K562 (cell line): ENCODE results near the gene GNAI2. TPM values are rescaled to one million over a fixed set of nuclear protein-coding genes. Genes with fewer than 3 reads are reported as not detected.

Experiments used
- BCLAF1 ChIP-seq, 2 experiments: fragments of 450-650 bp in 1 of 2; IDR thresholded peaks; 2 replicates each; pipeline ENCODE4 v1.6.1; 2011 to 2017; ENCODE audit warnings: low read depth in 2 of 2, antibody characterized with exemption in 1 of 2, borderline replicate concordance in 1 of 2, low read length in 1 of 2, mild to moderate bottlenecking in 1 of 2, mixed read lengths in 1 of 2; ENCODE audit not compliant: control insufficient read depth in 1 of 2
- CREB3L1 ChIP-seq: fragments of 450-650 bp; IDR thresholded peaks from 2 replicates; pipeline ENCODE4 v1.6.1; 2014; ENCODE audit warnings: low read depth, mild to moderate bottlenecking, moderate library complexity, borderline replicate concordance
- E2F5 ChIP-seq: sonication (generic); formaldehyde crosslinking; IDR thresholded peaks from 2 replicates; pipeline ENCODE4 v1.8.0; 2022; ENCODE audit warnings: mild to moderate bottlenecking, missing genetic modification reagents
- MAX ChIP-seq: sonication (generic); formaldehyde crosslinking; IDR thresholded peaks from 2 replicates; pipeline ENCODE4 v1.9.0; 2022; ENCODE audit warnings: mild to moderate bottlenecking, missing genetic modification reagents
- MTA1 ChIP-seq: fragments of 450-650 bp; IDR thresholded peaks from 2 replicates; pipeline ENCODE4 v1.6.1; 2017; ENCODE audit warnings: borderline replicate concordance
- NR2C1 ChIP-seq, 2 experiments: fragments of 450-650 bp; IDR thresholded peaks; 2 replicates each; pipeline ENCODE4 v1.6.1; 2017; ENCODE audit warnings: mild to moderate bottlenecking in 2 of 2, antibody characterized with exemption in 1 of 2, inconsistent platforms in 1 of 2, missing compliant biosample characterization in 1 of 2, missing genetic modification characterization in 1 of 2
- PHF8 ChIP-seq: fragments of 200-600 bp; sonication (generic); IDR thresholded peaks from 2 replicates; pipeline ENCODE4 v1.6.1; 2012; ENCODE audit warnings: mixed run types, mild to moderate bottlenecking, inconsistent platforms, low read length, moderate library complexity, borderline replicate concordance
- RBM39 ChIP-seq: fragments of 200-400 bp; formaldehyde crosslinking; optimal IDR thresholded peaks from 2 replicates; pipeline ENCODE3; 2018; ENCODE audit warnings: low read depth, low read length
- TBL1XR1 ChIP-seq, 2 experiments: IDR thresholded peaks; 2 replicates each; pipeline ENCODE4 v1.6.1; 2012; ENCODE audit warnings: improper control_type of control experiment in 2 of 2, low read length in 2 of 2, mild to moderate bottlenecking in 1 of 2
- TCF15 ChIP-seq: fragments of 250-450 bp; sonication (Bioruptor Pico); IDR thresholded peaks from 2 replicates; pipeline ENCODE4 v1.8.0; 2022; ENCODE audit warnings: moderate library complexity, mild to moderate bottlenecking, inconsistent platforms
- ZNF280A ChIP-seq: fragments of 450-650 bp; IDR thresholded peaks from 2 replicates; pipeline ENCODE4 v1.6.1; 2018; ENCODE audit warnings: mild to moderate bottlenecking, low read depth; ENCODE audit not compliant: partially characterized antibody
- ZNF695 ChIP-seq: fragments of 450-650 bp; formaldehyde crosslinking; IDR thresholded peaks from 2 replicates; pipeline ENCODE4 v1.4.0; 2020; ENCODE audit warnings: mild to moderate bottlenecking, moderate library complexity
- polyA plus RNA-seq, 8 experiments: library from polyadenylated mRNA; depleted of rRNA in 4 of 8; stranded (reverse) in 5 of 8; unstranded in 3 of 8; fragments of >200 nt; fragmentation: Nextera tagmentation in 2 of 8; fragmentation: Illumina TruSeq in 1 of 8; extraction: Ambion mirVana in 2 of 8; extraction: Trizol in 1 of 8; gene quantifications; 2 replicates each; pipeline versions ENCODE4 v1.2.1 to v1.2.3, GENCODE V29; 2011 to 2014; ENCODE audit warnings: inconsistent platforms in 1 of 8, missing spikeins in 1 of 8
- total RNA-seq, 7 experiments: library from RNA; depleted of rRNA in 6 of 7; stranded (reverse); fragments of >200 nt in 6 of 7; fragmentation: Illumina TruSeq in 2 of 7; extraction: Trizol in 2 of 7; gene quantifications; 2 replicates each; pipeline versions ENCODE4 v1.2.1 to v1.2.3, GENCODE V29; 2011 to 2021; ENCODE audit warnings: low replicate concordance in 1 of 7
- TF ChIP-seq, protein P1 (sequence below), 2 experiments: fragments of 150-350 bp in 1 of 2; IDR thresholded peaks; 2 replicates each; pipeline ENCODE4 v1.6.1; 2012 to 2016; ENCODE audit warnings: low read depth in 2 of 2, low read length in 2 of 2, mild to moderate bottlenecking in 1 of 2, moderate library complexity in 1 of 2

Gene GNAI2
- total and polyA plus RNA-seq, 9 of the 15 experiments (the other 6 are each of a cell fraction or from before 2014, with no cell fraction given), result 1.1 to 72.2 (median 42.7) TPM

GRCh38 chr3:50298836-50299637 is 63.0 kb downstream of the GNAI2 start, which contains the start of the genes HYAL3 and NAA80 (continued):
- peak; percentile 74 for TF ChIP-seq MAX (CRISPR knock-in tag)
- TF ChIP-seq TBL1XR1 (IDR thresholded peaks at IDR 0.05; ENCODE audit: low read length in 2 of 2), result no peak
- no peak for TF ChIP-seq ZNF695 (CRISPR knock-in tag)
- TF ChIP-seq E2F5 (CRISPR knock-in tag), result no peak
- TF ChIP-seq BCLAF1 (IDR thresholded peaks at IDR 0.05; ENCODE audit: borderline replicate concordance in 1 of 2, control insufficient read depth in 1 of 2, low read depth in 2 of 2, low read length in 1 of 2), result no peak
- TF ChIP-seq RBM39, result no peak
- TF ChIP-seq TCF15 (CRISPR knock-in tag), result no peak
- peak; percentile 75; the same call in 1 of the 2 replicates for TF ChIP-seq CREB3L1
- TF ChIP-seq NR2C1 (IDR thresholded peaks at IDR 0.05), result no peak
- TF ChIP-seq NR2C1 (tag; IDR thresholded peaks at IDR 0.05), result no peak
- TF ChIP-seq MTA1, result peak; percentile 62
- no peak for TF ChIP-seq ZNF280A
- peak; percentile 75; the same call in 1 of the 2 replicates for TF ChIP-seq PHF8
- TF ChIP-seq, protein P1, sequence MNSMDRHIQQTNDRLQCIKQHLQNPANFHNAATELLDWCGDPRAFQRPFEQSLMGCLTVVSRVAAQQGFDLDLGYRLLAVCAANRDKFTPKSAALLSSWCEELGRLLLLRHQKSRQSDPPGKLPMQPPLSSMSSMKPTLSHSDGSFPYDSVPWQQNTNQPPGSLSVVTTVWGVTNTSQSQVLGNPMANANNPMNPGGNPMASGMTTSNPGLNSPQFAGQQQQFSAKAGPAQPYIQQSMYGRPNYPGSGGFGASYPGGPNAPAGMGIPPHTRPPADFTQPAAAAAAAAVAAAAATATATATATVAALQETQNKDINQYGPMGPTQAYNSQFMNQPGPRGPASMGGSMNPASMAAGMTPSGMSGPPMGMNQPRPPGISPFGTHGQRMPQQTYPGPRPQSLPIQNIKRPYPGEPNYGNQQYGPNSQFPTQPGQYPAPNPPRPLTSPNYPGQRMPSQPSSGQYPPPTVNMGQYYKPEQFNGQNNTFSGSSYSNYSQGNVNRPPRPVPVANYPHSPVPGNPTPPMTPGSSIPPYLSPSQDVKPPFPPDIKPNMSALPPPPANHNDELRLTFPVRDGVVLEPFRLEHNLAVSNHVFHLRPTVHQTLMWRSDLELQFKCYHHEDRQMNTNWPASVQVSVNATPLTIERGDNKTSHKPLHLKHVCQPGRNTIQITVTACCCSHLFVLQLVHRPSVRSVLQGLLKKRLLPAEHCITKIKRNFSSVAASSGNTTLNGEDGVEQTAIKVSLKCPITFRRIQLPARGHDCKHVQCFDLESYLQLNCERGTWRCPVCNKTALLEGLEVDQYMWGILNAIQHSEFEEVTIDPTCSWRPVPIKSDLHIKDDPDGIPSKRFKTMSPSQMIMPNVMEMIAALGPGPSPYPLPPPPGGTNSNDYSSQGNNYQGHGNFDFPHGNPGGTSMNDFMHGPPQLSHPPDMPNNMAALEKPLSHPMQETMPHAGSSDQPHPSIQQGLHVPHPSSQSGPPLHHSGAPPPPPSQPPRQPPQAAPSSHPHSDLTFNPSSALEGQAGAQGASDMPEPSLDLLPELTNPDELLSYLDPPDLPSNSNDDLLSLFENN (IDR thresholded peaks at IDR 0.05; ENCODE audit: low read depth in 2 of 2, low read length in 2 of 2), result no peak
